ENCODE results near the gene GSPT1. TPM values are rescaled to one million over a fixed set of nuclear protein-coding genes. Genes with fewer than 3 reads are reported as not detected.

GSPT1 gene
- total RNA-seq, 5 donors from 2014 or later (not counting 1 experiment from before 2014, with no cell fraction given), result 84.2 to 166 (median 92.5) TPM

- peak overlapping the region; percentile 90 to 98 for H3K4me3 ChIP-seq (ENCODE audit: control insufficient read depth in 1 of 2, extremely low read depth in 1 of 2, low read length in 1 of 2)
- peak overlapping the region; percentile 75 for H3K27ac ChIP-seq (ENCODE audit: low read length)
- ATAC-seq (replicated peaks in 1 of 4), result no peak
- peaks cover 0 to 21% of the 10 kb centered on the region in 2 donors for H3K36me3 ChIP-seq (ENCODE audit: control insufficient read depth in 2 of 2, extremely low read depth in 1 of 2, insufficient read depth in 1 of 2, low read length in 1 of 2)
- DNase-seq, result no peak
- ChIA-PET CTCF (interaction anchor here (0.6 to 1.1 kb wide), 3 partner anchors 63 to 899 kb away, joined by 3 read pairs; partner anchors contain the start of gene GSPT1 (in 1 of the 2)), POLR2A (interaction anchor here (0.5 to 0.7 kb wide), 4 partner anchors 13 to 68 kb away, joined by 3 to 11 read pairs (median 4); no protein-coding TSS in a partner anchor)
- H3K27ac Mint-ChIP-seq, result peak overlapping the region; percentile 92 to 93
- no peaks in the 10 kb centered on the region for H3K9me3 ChIP-seq
- H3K36me3 Mint-ChIP-seq, result peaks cover 3% of the 10 kb centered on the region
- H3K27me3 Mint-ChIP-seq, result no peaks in the 10 kb centered on the region
- peak overlapping the region; percentile 97 to 100 (median 99) for H3K4me3 Mint-ChIP-seq
- no peaks in the 10 kb centered on the region for H3K27me3 ChIP-seq (replicated peaks in 1 of 2; ENCODE audit: control insufficient read depth in 2 of 2, extremely low read depth in 1 of 2, insufficient read depth in 2 of 2, low read length in 1 of 2)
- WGBS (ENCODE audit: insufficient coverage), result 44% methylated on average over 18 of the region's 33 CpGs
- H3K4me1 Mint-ChIP-seq, result peaks cover 64 to 75% (median 67%) of the 10 kb centered on the region in 3 donors
- peaks cover 20 to 51% of the 10 kb centered on the region in 2 experiments for H3K4me1 ChIP-seq (ENCODE audit: control insufficient read depth in 1 of 2, extremely low read depth in 1 of 2, insufficient read depth in 2 of 2, low read length in 2 of 2)
- H3K9me3 Mint-ChIP-seq, result no peaks in the 10 kb centered on the region
These were observed 63.5 kb downstream of the GSPT1 start for GRCh38 chr16:11852092-11852809.

DNA sequence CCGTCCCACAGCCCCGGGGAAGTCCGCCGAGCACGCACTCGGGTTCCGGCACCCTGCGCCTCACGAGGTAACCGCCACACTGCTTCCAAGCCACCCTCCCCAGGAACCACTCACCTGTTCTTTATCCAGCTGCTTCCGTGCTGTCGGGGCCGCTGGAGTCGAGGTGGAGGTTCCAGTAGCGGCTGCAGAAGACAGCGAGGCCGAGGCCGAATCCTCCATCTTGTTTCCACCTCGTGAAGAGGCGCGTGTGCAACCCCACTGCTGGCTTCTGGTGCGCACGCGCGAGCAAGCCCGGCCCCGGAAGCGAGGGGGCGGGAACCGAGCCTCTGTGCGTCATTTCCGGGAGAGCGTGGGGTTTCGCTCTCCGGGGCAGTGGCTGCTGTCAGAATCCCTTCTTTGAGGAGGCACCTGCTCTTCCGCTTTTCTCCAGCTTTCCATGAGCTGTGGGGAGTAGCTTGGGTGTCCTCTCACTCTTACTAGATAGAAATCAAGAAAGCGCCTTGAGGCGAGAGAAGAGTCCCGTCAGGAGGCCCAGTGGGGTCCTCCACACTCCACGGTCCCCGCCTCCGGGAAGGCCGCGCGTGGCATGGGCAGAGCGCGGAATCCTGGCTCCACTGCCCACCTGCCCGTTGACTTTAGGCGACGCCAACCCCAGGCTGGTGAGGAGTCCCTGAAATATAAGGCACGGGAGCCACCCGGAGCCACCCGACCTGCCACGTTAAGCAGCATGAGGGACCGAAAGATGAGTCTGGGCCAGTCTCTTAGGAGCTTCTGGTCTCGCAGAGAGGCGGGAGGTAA lies 64.3 kb downstream of the GSPT1 start, which contains the start of gene RSL1D1:
TSS of gene RSL1D1 (minus strand) at position 249 of the 798 bp plus-strand sequence. CDS start at position 219, 30 bp downstream.
- Mint-ChIP-seq H3K36me3 (peaks cover 6% of the 10 kb centered on the region), H3K9me3 (no peaks in the 10 kb centered on the region), H3K4me3 (peak within 1 kb of the TSS; percentile 97 to 100 (median 99)), H3K27me3 (no peaks in the 10 kb centered on the region), H3K27ac (peak within 1 kb of the TSS; percentile 92 to 93), H3K4me1 (peaks cover 56 to 72% (median 62%) of the 10 kb centered on the region in 3 donors)
- ATAC-seq (replicated peaks in 1 of 4), result peak; percentile 86 to 93 (median 88)
- POLR2A ChIA-PET, result interaction anchor here (0.5 to 0.9 kb wide), 5 partner anchors 13 to 67 kb away, joined by 3 to 11 read pairs (median 4); no protein-coding TSS in a partner anchor
- Histone ChIP-seq H3K9me3 (no peaks in the 10 kb centered on the region), H3K27ac (ENCODE audit: low read length) (peak within 1 kb of the TSS; percentile 75), H3K4me3 (ENCODE audit: control insufficient read depth in 1 of 2, extremely low read depth in 1 of 2, low read length in 1 of 2) (peak within 1 kb of the TSS; percentile 90 to 98), H3K36me3 (ENCODE audit: control insufficient read depth in 2 of 2, extremely low read depth in 1 of 2, insufficient read depth in 1 of 2, low read length in 1 of 2) (peaks cover 0 to 29% of the 10 kb centered on the region in 2 donors), H3K4me1 (ENCODE audit: control insufficient read depth in 1 of 2, extremely low read depth in 1 of 2, insufficient read depth in 2 of 2, low read length in 2 of 2) (peaks cover 20 to 51% of the 10 kb centered on the region in 2 experiments), H3K27me3 (replicated peaks in 1 of 2; ENCODE audit: control insufficient read depth in 2 of 2, extremely low read depth in 1 of 2, insufficient read depth in 2 of 2, low read length in 1 of 2) (no peaks in the 10 kb centered on the region)
- DNase-seq, result peak; percentile 79 to 98 (median 90)
- CTCF ChIA-PET, result interaction anchor here (0.6 to 1.1 kb wide), 3 partner anchors 64 to 898 kb away, joined by 3 read pairs; partner anchors contain the start of gene GSPT1 (in 1 of the 2)
- WGBS (ENCODE audit: insufficient coverage), result 0% methylated on average over 51 of the region's 57 CpGs

GRCh38 chr16:11848842-11849241 lies 66.9 kb downstream of the GSPT1 start:
- POLR2A ChIA-PET, result interaction anchor here in 1 of 2 donors (0.5 to 0.6 kb wide), 2 partner anchors 19 to 111 kb away, joined by 3 to 5 read pairs; no protein-coding TSS in a partner anchor

DNA sequence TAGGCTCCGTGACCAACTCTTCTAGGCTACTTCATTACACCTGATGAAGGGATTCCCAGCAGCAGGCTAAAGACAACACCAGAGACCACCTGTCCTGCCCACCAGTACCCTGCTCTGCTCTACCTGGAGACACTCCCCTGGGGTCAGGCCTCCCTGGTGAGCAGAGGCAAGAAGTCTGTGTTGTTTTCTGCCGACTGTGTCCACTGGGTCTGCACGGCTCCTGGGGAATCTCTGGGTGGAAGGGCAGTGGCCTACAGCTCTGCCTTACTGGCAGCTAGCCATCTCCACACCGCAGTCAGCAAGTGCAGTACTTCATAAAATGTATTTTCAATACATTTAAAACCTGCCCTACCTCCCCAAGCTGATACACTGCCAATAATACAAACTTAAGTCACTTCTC lies 71.3 kb downstream of the GSPT1 start:
- no peak for DNase-seq
- Mint-ChIP-seq H3K36me3 (peaks cover 45% of the 10 kb centered on the region), H3K4me3 (no peak overlapping the region), H3K4me1 (peaks cover 12 to 31% (median 26%) of the 10 kb centered on the region in 3 donors), H3K27ac (no peak overlapping the region), H3K27me3 (no peaks in the 10 kb centered on the region), H3K9me3 (no peaks in the 10 kb centered on the region)
- Histone ChIP-seq H3K4me1 (ENCODE audit: control insufficient read depth in 1 of 2, extremely low read depth in 1 of 2, insufficient read depth in 2 of 2, low read length in 2 of 2) (peaks cover 0 to 13% of the 10 kb centered on the region in 2 experiments), H3K9me3 (no peaks in the 10 kb centered on the region), H3K36me3 (ENCODE audit: control insufficient read depth in 2 of 2, extremely low read depth in 1 of 2, insufficient read depth in 1 of 2, low read length in 1 of 2) (peaks cover 9 to 90% of the 10 kb centered on the region in 2 donors), H3K27me3 (replicated peaks in 1 of 2; ENCODE audit: control insufficient read depth in 2 of 2, extremely low read depth in 1 of 2, insufficient read depth in 2 of 2, low read length in 1 of 2) (no peaks in the 10 kb centered on the region), H3K4me3 (ENCODE audit: control insufficient read depth in 1 of 2, extremely low read depth in 1 of 2, low read length in 1 of 2) (no peak overlapping the region), H3K27ac (ENCODE audit: low read length) (no peak overlapping the region)
- 100% methylated on average over 2 of the region's 4 CpGs for WGBS (ENCODE audit: insufficient coverage)
- POLR2A ChIA-PET, result interaction anchor here in 1 of 2 donors (0.6 kb wide), 1 partner anchor 492 kb away, joined by 3 read pairs; no protein-coding TSS in a partner anchor
- ATAC-seq (replicated peaks in 1 of 4), result no peak
- CTCF ChIA-PET, result interaction anchor here in 1 of 2 donors (0.6 to 1.0 kb wide), 2 partner anchors 32 to 175 kb away, joined by 3 to 4 read pairs; no protein-coding TSS in a partner anchor

More at GRCh38 chr16:11848842-11849241, 66.9 kb downstream of the GSPT1 start:
- Histone ChIP-seq H3K4me1 (ENCODE audit: control insufficient read depth in 1 of 2, extremely low read depth in 1 of 2, insufficient read depth in 2 of 2, low read length in 2 of 2) (peaks cover 17 to 48% of the 10 kb centered on the region in 2 experiments), H3K27ac (ENCODE audit: low read length) (no peak overlapping the region), H3K27me3 (replicated peaks in 1 of 2; ENCODE audit: control insufficient read depth in 2 of 2, extremely low read depth in 1 of 2, insufficient read depth in 2 of 2, low read length in 1 of 2) (no peaks in the 10 kb centered on the region), H3K36me3 (ENCODE audit: control insufficient read depth in 2 of 2, extremely low read depth in 1 of 2, insufficient read depth in 1 of 2, low read length in 1 of 2) (peaks cover 2 to 53% of the 10 kb centered on the region in 2 donors), H3K4me3 (ENCODE audit: control insufficient read depth in 1 of 2, extremely low read depth in 1 of 2, low read length in 1 of 2) (no peak overlapping the region), H3K9me3 (no peaks in the 10 kb centered on the region)
- peak overlapping the region in 1 of 2 donors; percentile 4 for H3K27ac Mint-ChIP-seq
- H3K4me3 Mint-ChIP-seq, result peak overlapping the region; percentile 43 to 100 (median 46)
- DNase-seq (no peak), ATAC-seq (replicated peaks in 1 of 4) (no peak)
- WGBS (ENCODE audit: insufficient coverage), result no CpG with 5 or more reads among the region's 3 CpGs
- CTCF ChIA-PET, result interaction anchor here in 1 of 2 donors (0.7 kb wide), 1 partner anchor 336 kb away, joined by 4 read pairs; no protein-coding TSS in a partner anchor
- peaks cover 27% of the 10 kb centered on the region for H3K36me3 Mint-ChIP-seq
- H3K4me1 Mint-ChIP-seq, result peaks cover 40 to 54% (median 53%) of the 10 kb centered on the region in 3 donors
- H3K27me3 Mint-ChIP-seq, result no peaks in the 10 kb centered on the region
- H3K9me3 Mint-ChIP-seq, result no peaks in the 10 kb centered on the region

GRCh38 chr16:11843861-11844260 lies 71.9 kb downstream of the GSPT1 start:
- Mint-ChIP-seq H3K27me3 (no peaks in the 10 kb centered on the region), H3K9me3 (no peaks in the 10 kb centered on the region), H3K27ac (no peak overlapping the region), H3K4me3 (no peak overlapping the region), H3K4me1 (peaks cover 12 to 25% (median 20%) of the 10 kb centered on the region in 3 donors), H3K36me3 (peaks cover 46% of the 10 kb centered on the region)
- Histone ChIP-seq H3K4me3 (ENCODE audit: control insufficient read depth in 1 of 2, extremely low read depth in 1 of 2, low read length in 1 of 2) (no peak overlapping the region), H3K36me3 (ENCODE audit: control insufficient read depth in 2 of 2, extremely low read depth in 1 of 2, insufficient read depth in 1 of 2, low read length in 1 of 2) (peaks cover 9 to 91% of the 10 kb centered on the region in 2 donors), H3K4me1 (ENCODE audit: control insufficient read depth in 1 of 2, extremely low read depth in 1 of 2, insufficient read depth in 2 of 2, low read length in 2 of 2) (peaks cover 0 to 10% of the 10 kb centered on the region in 2 experiments), H3K27me3 (replicated peaks in 1 of 2; ENCODE audit: control insufficient read depth in 2 of 2, extremely low read depth in 1 of 2, insufficient read depth in 2 of 2, low read length in 1 of 2) (no peaks in the 10 kb centered on the region), H3K27ac (ENCODE audit: low read length) (no peak overlapping the region), H3K9me3 (no peaks in the 10 kb centered on the region)
- whole genome bisulfite sequencing (ENCODE audit: insufficient coverage), result 96% methylated on average over 5 of the region's 5 CpGs
- ATAC-seq (replicated peaks in 1 of 4) (no peak), DNase-seq (no peak)
- ChIA-PET CTCF (interaction anchor here (0.6 to 0.7 kb wide), 2 partner anchors 45 to 289 kb away, joined by 3 to 6 read pairs; no protein-coding TSS in a partner anchor), POLR2A (interaction anchor here in 1 of 2 donors (0.6 kb wide), 1 partner anchor 491 kb away, joined by 3 read pairs; no protein-coding TSS in a partner anchor)

Data from T-cell (primary cell).